Caco-2 (cell line): ENCODE data around the gene ABCB1. TPM values are rescaled to one million over a fixed set of nuclear protein-coding genes. Genes with fewer than 3 reads are reported as not detected.

ENCODE experiments used
- BruUV-seq: library from RNA; stranded (reverse); fragments of 400-500 nt; replicated peaks from 2 replicates; lab custom pipeline; 2021; lab: Mats Ljungman, UMichigan
- CTCF ChIA-PET: fragments of 300-600 bp; sonication (Branson Sonifier 250); formaldehyde crosslinking; loops from one replicate; lab custom pipeline; 2022; ENCODE audit warnings: antibody characterized with exemption; lab: Charles Lee
- POLR2A ChIA-PET: fragments of 300-600 bp; sonication (Branson Sonifier 250); formaldehyde crosslinking; loops from one replicate; lab custom pipeline; 2022; ENCODE audit warnings: antibody characterized with exemption; lab: Charles Lee
- DNase-seq, 2 experiments: peaks; one replicate each; pipeline versions ENCODE4 v3.0.0 to v3.0.0-alpha.2; 2020 to 2022
- H3K27me3 ChIP-seq: replicated peaks from 2 replicates; pipeline ENCODE4 v1.6.0; 2011; ENCODE audit warnings: low read length; ENCODE audit not compliant: control insufficient read depth, insufficient read depth
- H3K36me3 ChIP-seq: 2 replicates; pipeline ENCODE4 v1.5.1; 2011; ENCODE audit warnings: low read length; ENCODE audit not compliant: control insufficient read depth, insufficient read depth
- H3K4me1 ChIP-seq: fragments of 250-450 bp; sonication (Bioruptor Pico); 2 replicates; pipeline ENCODE4 v1.5.1; 2020; ENCODE audit warnings: mild to moderate bottlenecking
- H3K4me3 ChIP-seq: 2 replicates; pipeline ENCODE4 v1.5.1; 2011; ENCODE audit warnings: low read depth, mild to moderate bottlenecking, control low read depth, low read length
- H3K9me3 ChIP-seq: fragments of 250-450 bp; sonication (Bioruptor Pico); 2 replicates; pipeline ENCODE4 v1.5.1; 2020; ENCODE audit warnings: mild to moderate bottlenecking, moderate library complexity
- H3K27ac Mint-ChIP-seq: one replicate; pipeline ENCODE4 v1.8.0; 2022; ENCODE audit warnings: mixed read lengths; ENCODE audit not compliant: unreplicated experiment
- H3K27me3 Mint-ChIP-seq: one replicate; pipeline ENCODE4 v1.8.0; 2022; ENCODE audit warnings: mixed read lengths; ENCODE audit not compliant: insufficient read depth, unreplicated experiment
- H3K36me3 Mint-ChIP-seq: one replicate; pipeline ENCODE4 v1.8.0; 2022; ENCODE audit warnings: mild to moderate bottlenecking, mixed read lengths; ENCODE audit not compliant: insufficient read depth, unreplicated experiment
- H3K4me1 Mint-ChIP-seq: one replicate; pipeline ENCODE4 v1.8.0; 2022; ENCODE audit warnings: low read depth, mixed read lengths; ENCODE audit not compliant: unreplicated experiment
- H3K4me3 Mint-ChIP-seq: one replicate; pipeline ENCODE4 v1.8.0; 2022; ENCODE audit warnings: mild to moderate bottlenecking, moderate library complexity, mixed read lengths; ENCODE audit not compliant: unreplicated experiment
- H3K9me3 Mint-ChIP-seq: one replicate; pipeline ENCODE4 v1.8.0; 2022; ENCODE audit warnings: mixed read lengths; ENCODE audit not compliant: unreplicated experiment
- CTCF ChIP-seq, 2 experiments: fragments of 200-600 bp in 1 of 2; IDR thresholded peaks; 1 replicate in 1 of 2; 2 replicates in 1 of 2; pipeline versions ENCODE4 v1.5.1 to v1.8.0; 2011 to 2022; ENCODE audit warnings: antibody characterized with exemption in 1 of 2, control low read depth in 1 of 2, inconsistent platforms in 1 of 2, low read depth in 1 of 2, low read length in 1 of 2, mild to moderate bottlenecking in 1 of 2, moderate library complexity in 1 of 2; ENCODE audit not compliant: insufficient read depth in 1 of 2, severe bottlenecking in 1 of 2, unreplicated experiment in 1 of 2
- intact Hi-C: fragments of 100-400 bp; cut with micrococcal nuclease; formaldehyde crosslinking; loops from one replicate; pipeline ENCODE4 v1.10.0; 2022; ENCODE audit not compliant: unreplicated experiment
- total RNA-seq: library from RNA; stranded (reverse); gene quantifications from 2 replicates; pipeline ENCODE4 v1.2.3, GENCODE V29; 2022

ABCB1 gene
- total RNA-seq, 1 experiment from 2014 or later, result 34.6 TPM

GRCh38 chr7:87590578-87590977 lies 10.1 kb downstream of the ABCB1 start:
- H3K27me3 Mint-ChIP-seq, result no peaks in the 10 kb centered on the region
- no peaks in the 10 kb centered on the region for H3K4me1 Mint-ChIP-seq
- Histone ChIP-seq H3K4me3 (no peak overlapping the region), H3K27me3 (no peaks in the 10 kb centered on the region; the same call in 1 of the 2 replicates), H3K4me1 (peaks cover 15% of the 10 kb centered on the region), H3K9me3 (no peaks in the 10 kb centered on the region), H3K36me3 (no peaks in the 10 kb centered on the region)
- intact Hi-C loops, result no loop called here
- BruUV-seq, result no TSS peak
- DNase-seq, result no peak
- H3K27ac Mint-ChIP-seq, result no peak overlapping the region
- ChIA-PET CTCF (no interaction called here), POLR2A (no interaction called here)
- H3K9me3 Mint-ChIP-seq, result no peaks in the 10 kb centered on the region
- no peak overlapping the region for H3K4me3 Mint-ChIP-seq
- TF ChIP-seq CTCF (IDR thresholded peaks at IDR 0.05; ENCODE audit: insufficient read depth in 1 of 2, low read depth in 1 of 2, low read length in 1 of 2, severe bottlenecking in 1 of 2, unreplicated experiment in 1 of 2), result no peak
- no peaks in the 10 kb centered on the region for H3K36me3 Mint-ChIP-seq

DNA sequence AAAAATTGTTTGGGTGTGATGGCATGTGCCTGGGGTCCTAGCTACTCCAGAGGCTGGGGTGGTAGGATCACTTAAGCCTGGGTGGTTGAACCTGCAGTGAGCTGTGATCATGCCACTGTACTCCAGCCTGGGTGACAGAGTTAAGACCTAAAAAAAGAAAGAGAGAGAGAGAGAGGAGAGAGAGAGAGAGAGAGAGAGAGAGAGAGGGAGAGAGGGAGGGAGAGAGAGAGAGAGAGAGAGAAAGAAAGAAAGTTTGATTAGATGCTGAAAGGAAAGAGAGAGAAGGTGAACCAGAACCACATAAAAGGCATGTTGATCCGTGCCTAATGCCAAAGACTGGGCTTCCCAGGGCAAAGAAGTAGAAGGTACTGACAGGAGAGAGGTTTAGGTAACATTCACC lies 11.1 kb downstream of the ABCB1 start:
- Histone ChIP-seq H3K27me3 (no peaks in the 10 kb centered on the region; the same call in 1 of the 2 replicates), H3K4me3 (no peak overlapping the region), H3K36me3 (no peaks in the 10 kb centered on the region), H3K9me3 (no peaks in the 10 kb centered on the region), H3K4me1 (peaks cover 15% of the 10 kb centered on the region)
- Mint-ChIP-seq H3K36me3 (no peaks in the 10 kb centered on the region), H3K4me3 (no peak overlapping the region), H3K27me3 (peaks cover 5% of the 10 kb centered on the region), H3K27ac (no peak overlapping the region), H3K4me1 (no peaks in the 10 kb centered on the region), H3K9me3 (no peaks in the 10 kb centered on the region)
- no TSS peak for BruUV-seq
- CTCF ChIA-PET, result no interaction called here
- DNase-seq, result no peak
- TF ChIP-seq CTCF (IDR thresholded peaks at IDR 0.05; ENCODE audit: insufficient read depth in 1 of 2, low read depth in 1 of 2, low read length in 1 of 2, severe bottlenecking in 1 of 2, unreplicated experiment in 1 of 2), result no peak
- intact Hi-C loops, result no loop called here
- POLR2A ChIA-PET, result no interaction called here

GRCh38 chr7:87581723-87582122 lies 19.0 kb downstream of the ABCB1 start:
- Mint-ChIP-seq H3K9me3 (no peaks in the 10 kb centered on the region), H3K36me3 (no peaks in the 10 kb centered on the region), H3K27me3 (peaks cover 5% of the 10 kb centered on the region), H3K4me3 (no peak overlapping the region), H3K27ac (no peak overlapping the region), H3K4me1 (no peaks in the 10 kb centered on the region)
- Histone ChIP-seq H3K4me3 (no peak overlapping the region), H3K36me3 (no peaks in the 10 kb centered on the region), H3K9me3 (no peaks in the 10 kb centered on the region), H3K27me3 (no peaks in the 10 kb centered on the region), H3K4me1 (no peaks in the 10 kb centered on the region)
- CTCF ChIA-PET, result no interaction called here
- intact Hi-C loops, result no loop called here
- BruUV-seq, result no TSS peak
- POLR2A ChIA-PET, result no interaction called here
- TF ChIP-seq CTCF (IDR thresholded peaks at IDR 0.05; ENCODE audit: insufficient read depth in 1 of 2, low read depth in 1 of 2, low read length in 1 of 2, severe bottlenecking in 1 of 2, unreplicated experiment in 1 of 2), result no peak
- DNase-seq, result no peak
